GM10248 (cell line): ENCODE measurements around the gene XPO4.
"Not testable (repeated sequence)": the region's sequence is repeated elsewhere in the genome, so short reads cannot be mapped to it uniquely, and the experiment has no call there.

Experiments used
- CTCF ChIA-PET: fragments of 300-600 bp; sonication (Branson Sonifier 250); formaldehyde crosslinking; extraction: SDS; loops from one replicate; lab custom pipeline; 2021; ENCODE audit warnings: antibody characterized with exemption; lab: Yijun Ruan, JAX
- POLR2A ChIA-PET: fragments of 350-650 bp; sonication (Branson Sonifier 250); formaldehyde crosslinking; extraction: SDS; loops from one replicate; lab custom pipeline; 2020; ENCODE audit warnings: antibody characterized with exemption; lab: Yijun Ruan, JAX
- DNase-seq: peaks from one replicate; pipeline ENCODE4 v3.0.0; 2012; ENCODE audit errors: extremely low spot score
- TF ChIP-seq, protein P1 (sequence below): IDR thresholded peaks from 2 replicates; pipeline ENCODE4 v1.5.1; 2012; ENCODE audit warnings: mild to moderate bottlenecking, low read depth; ENCODE audit errors: extremely low read depth, missing control alignments, control extremely low read depth

The XPO4 gene

DNA sequence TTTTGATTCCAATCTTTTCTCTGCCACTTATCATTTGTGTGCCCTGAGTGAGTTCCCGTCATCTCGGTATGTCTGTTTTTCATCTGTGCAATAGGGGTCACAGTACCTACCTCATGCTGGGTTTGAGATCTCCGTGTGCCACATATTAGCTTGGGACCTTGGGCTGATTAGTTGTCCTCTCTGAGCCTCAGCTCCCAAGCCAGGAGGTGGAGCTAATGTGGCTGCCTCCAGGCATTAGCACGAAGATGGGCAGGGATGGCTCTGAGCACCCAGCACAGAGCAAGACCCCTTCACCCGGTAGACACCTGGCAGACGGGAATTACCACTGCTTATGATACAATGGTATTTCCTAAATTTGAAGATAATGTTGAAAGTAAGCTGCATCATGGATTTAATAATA lies 35.8 kb upstream of the XPO4 start:
- DNase-seq = no peak
- ChIA-PET CTCF (interaction anchor here (1.0 kb wide), 1 partner anchor 12 kb away, joined by 3 read pairs; no protein-coding TSS in a partner anchor), POLR2A (no interaction called here)
- TF ChIP-seq, protein P1, sequence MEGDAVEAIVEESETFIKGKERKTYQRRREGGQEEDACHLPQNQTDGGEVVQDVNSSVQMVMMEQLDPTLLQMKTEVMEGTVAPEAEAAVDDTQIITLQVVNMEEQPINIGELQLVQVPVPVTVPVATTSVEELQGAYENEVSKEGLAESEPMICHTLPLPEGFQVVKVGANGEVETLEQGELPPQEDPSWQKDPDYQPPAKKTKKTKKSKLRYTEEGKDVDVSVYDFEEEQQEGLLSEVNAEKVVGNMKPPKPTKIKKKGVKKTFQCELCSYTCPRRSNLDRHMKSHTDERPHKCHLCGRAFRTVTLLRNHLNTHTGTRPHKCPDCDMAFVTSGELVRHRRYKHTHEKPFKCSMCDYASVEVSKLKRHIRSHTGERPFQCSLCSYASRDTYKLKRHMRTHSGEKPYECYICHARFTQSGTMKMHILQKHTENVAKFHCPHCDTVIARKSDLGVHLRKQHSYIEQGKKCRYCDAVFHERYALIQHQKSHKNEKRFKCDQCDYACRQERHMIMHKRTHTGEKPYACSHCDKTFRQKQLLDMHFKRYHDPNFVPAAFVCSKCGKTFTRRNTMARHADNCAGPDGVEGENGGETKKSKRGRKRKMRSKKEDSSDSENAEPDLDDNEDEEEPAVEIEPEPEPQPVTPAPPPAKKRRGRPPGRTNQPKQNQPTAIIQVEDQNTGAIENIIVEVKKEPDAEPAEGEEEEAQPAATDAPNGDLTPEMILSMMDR = no peak

DNA sequence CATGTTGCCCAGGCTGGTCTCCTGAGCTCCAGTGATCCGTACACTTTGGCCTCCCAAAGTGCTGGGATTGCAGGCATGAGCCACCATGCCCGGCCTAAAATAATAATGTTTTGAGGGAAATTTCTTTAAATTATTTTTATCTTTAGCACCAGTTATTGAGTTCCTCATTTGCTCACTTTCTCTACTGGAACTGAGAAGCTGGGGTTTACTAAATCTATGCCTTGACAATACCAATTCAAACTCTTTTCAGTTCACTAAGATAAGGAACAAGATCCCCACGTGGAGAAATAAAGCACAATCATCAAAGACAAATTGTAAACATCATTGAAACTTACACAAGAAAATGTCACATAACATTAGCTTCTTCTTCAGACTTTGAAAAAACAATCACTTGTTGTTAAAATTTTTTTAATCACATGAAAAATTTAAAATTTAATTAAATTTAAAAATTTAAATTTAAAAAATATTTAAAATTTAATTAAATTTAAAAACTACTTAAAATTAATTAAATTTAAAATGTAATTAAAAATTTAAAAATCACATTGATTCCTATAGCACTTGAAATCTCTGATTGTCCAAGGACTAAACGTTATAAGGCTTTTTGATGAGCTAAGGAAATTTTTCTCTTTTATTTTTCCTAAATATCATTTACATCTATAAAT lies 25.2 kb upstream of the XPO4 start:
- ChIA-PET POLR2A (no interaction called here), CTCF (interaction anchor here (1.1 to 13.4 kb wide), 7 partner anchors 8 to 745 kb away, joined by 3 to 165 read pairs (median 5); partner anchors contain the start of gene IL17D)
- no peak for DNase-seq
- TF ChIP-seq, protein P1 = no peak

DNA sequence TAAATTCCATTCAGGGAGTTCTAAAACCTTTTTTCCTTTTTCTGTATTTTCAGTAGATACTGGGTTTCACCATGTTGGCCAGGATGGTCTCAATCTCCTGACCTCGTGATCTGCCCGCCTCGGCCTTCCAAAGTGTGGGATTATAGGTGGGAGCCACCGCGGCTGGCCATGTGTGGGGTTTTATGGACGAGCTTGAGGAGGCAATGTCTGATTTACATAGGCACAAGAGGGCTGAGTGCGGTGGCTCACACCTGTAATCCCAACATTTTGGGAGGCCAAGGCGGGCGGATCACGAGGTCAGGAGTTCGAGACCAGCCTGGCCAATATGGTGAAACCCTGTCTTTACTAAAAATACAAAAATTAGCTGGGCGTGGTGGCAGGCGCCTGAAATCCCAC lies 22.8 kb upstream of the XPO4 start:
- POLR2A ChIA-PET, DNase-seq: not testable (repeated sequence)
- CTCF ChIA-PET = interaction anchor here (0.6 to 13.4 kb wide), 34 partner anchors 9 to 807 kb away, joined by 3 to 165 read pairs (median 4); no protein-coding TSS in a partner anchor

DNA sequence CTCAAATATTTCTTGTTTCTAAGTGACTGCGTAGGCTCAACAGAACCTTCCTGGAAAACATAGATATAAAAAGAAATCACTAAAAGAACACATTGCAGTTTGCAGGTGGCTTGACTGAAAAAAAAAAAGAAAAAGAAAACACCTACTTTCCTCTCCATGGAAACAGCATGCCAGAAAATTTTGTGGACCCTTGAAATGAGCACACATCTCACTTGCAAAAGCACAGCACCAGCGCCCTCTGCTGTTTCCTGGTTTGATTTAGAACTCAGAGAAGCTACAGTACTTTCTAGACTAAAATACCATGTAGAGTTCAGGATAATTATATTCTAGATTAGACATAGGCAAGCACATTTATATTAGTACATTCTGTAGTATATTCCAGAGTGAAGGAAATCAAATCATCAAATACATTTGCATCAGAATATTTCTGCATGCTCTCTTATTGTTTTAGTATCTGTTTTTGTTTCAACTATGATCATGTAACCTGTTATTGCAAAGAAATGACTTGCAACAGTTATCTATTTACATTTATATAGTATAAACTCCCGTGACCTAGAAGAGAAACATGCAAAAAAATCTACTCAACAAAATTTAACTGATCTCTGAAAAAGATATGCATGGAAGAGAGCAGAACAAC lies 22.3 kb upstream of the XPO4 start:
- peak; percentile 56 for DNase-seq
- CTCF ChIA-PET = interaction anchor here (0.6 to 13.4 kb wide), 31 partner anchors 8 to 806 kb away, joined by 3 to 165 read pairs (median 4); no protein-coding TSS in a partner anchor
- POLR2A ChIA-PET = no interaction called here
- TF ChIP-seq, protein P1 = peak; percentile 79

DNA sequence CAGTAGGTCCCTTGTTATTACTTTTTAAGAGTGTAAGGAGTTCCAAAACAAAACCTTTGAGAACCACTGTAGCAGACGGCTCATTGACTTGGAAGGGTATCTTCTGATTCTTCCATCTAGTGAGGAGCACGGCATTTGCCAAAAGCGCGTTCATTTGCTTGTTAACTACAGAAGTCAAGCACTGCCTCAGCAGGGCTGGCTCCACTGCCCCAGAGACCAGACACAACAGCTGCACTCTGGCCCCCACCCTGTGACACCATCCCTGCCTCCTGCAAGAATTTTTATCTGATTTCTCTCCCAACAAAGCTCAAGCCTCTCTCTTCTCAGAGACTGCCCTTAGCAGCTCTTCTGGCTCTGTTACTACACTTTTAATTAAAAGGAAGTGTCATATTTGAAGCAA lies 20.7 kb upstream of the XPO4 start:
- no peak for DNase-seq
- TF ChIP-seq, protein P1 = no peak
- POLR2A ChIA-PET = no interaction called here
- CTCF ChIA-PET = interaction anchor here (0.7 to 13.4 kb wide), 10 partner anchors 12 to 430 kb away, joined by 3 to 165 read pairs (median 4); no protein-coding TSS in a partner anchor

DNA sequence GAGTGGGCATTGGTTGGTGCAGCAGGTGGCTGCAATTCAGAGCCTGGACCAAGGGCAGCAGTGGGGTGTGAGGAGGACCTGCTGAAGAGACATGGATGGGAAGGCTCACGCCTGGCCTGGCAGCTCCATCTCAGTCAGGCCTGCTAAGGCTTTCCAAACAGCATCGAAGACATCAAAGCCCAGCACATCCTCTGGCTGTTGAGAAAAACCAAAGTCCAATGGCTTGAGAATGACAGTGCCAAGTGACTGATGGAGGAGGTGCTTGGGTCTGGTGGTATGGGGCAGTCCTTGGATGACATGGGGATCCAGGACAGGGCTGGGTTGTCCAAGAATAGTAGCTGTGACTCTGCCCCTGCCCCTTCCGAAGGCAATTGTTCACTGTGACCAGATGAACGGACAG lies 19.0 kb upstream of the XPO4 start:
- ChIA-PET CTCF (interaction anchor here (1.0 to 13.4 kb wide), 8 partner anchors 22 to 732 kb away, joined by 3 to 165 read pairs (median 4); no protein-coding TSS in a partner anchor), POLR2A (no interaction called here)
- TF ChIP-seq, protein P1 = no peak
- DNase-seq = no peak

DNA sequence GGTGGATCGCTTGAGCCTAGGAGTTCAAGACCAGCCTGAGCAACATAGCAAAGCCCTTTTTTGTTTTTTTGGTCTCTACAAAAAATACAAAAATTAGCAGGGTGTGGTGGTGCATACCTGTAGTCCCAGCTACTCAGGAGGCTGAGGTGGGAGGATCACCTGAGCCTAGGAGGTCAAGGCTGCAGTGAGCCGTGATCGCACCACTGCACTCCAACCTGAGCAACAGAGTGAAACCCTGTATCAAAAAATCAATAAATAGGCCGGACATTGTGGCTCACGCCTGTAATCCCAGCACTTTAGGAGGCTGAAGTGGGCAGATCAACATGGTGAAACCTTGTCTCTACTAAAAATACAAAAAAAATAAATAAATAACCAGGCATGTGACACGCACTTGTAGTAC lies 13.1 kb upstream of the XPO4 start:
- CTCF ChIA-PET = interaction anchor here (0.9 to 1.5 kb wide), 2 partner anchors 10 to 27 kb away, joined by 3 to 6 read pairs; no protein-coding TSS in a partner anchor
- POLR2A ChIA-PET, DNase-seq: not testable (repeated sequence)
